Neural crest cell (in vitro differentiated cells): Measurements from ENCODE around the gene PSMF1. TPM values are rescaled to one million over a fixed set of nuclear protein-coding genes. Genes with fewer than 3 reads are reported as not detected.

ENCODE experiments used
- DNase-seq: peaks from one replicate; pipeline ENCODE4 v3.0.0; 2021; ENCODE audit warnings: low read depth, mixed read lengths, low spot score
- H3K27ac Mint-ChIP-seq: one replicate; pipeline ENCODE4 v1.8.0; 2021; ENCODE audit warnings: mild to moderate bottlenecking, mixed read lengths; ENCODE audit not compliant: unreplicated experiment
- H3K27me3 Mint-ChIP-seq: 2 replicates; pipeline ENCODE4 v1.8.0; 2021; ENCODE audit warnings: low read depth, mild to moderate bottlenecking, mixed read lengths
- H3K36me3 Mint-ChIP-seq: 2 replicates; pipeline ENCODE4 v1.8.0; 2021; ENCODE audit warnings: low read depth, mild to moderate bottlenecking, mixed read lengths
- H3K4me1 Mint-ChIP-seq: 2 replicates; pipeline ENCODE4 v1.8.0; 2021; ENCODE audit warnings: mixed read lengths
- H3K4me3 Mint-ChIP-seq: one replicate; pipeline ENCODE4 v1.8.0; 2021; ENCODE audit warnings: mild to moderate bottlenecking, mixed read lengths
- H3K9me3 Mint-ChIP-seq: 2 replicates; pipeline ENCODE4 v1.8.0; 2021; ENCODE audit warnings: mixed read lengths
- total RNA-seq: library from RNA; stranded (reverse); gene quantifications from 2 replicates; pipeline ENCODE4 v1.2.1, GENCODE V29; 2021
- TF ChIP-seq, protein P1 (sequence below): fragments of 200-600 bp; sonication (generic); conservative IDR thresholded peaks from 2 replicates; pipeline ENCODE4 v1.5.0; 2021; ENCODE audit warnings: antibody characterized with exemption, mild to moderate bottlenecking

Gene PSMF1
- total RNA-seq, 1 donor from 2014 or later, result 107 TPM

DNA sequence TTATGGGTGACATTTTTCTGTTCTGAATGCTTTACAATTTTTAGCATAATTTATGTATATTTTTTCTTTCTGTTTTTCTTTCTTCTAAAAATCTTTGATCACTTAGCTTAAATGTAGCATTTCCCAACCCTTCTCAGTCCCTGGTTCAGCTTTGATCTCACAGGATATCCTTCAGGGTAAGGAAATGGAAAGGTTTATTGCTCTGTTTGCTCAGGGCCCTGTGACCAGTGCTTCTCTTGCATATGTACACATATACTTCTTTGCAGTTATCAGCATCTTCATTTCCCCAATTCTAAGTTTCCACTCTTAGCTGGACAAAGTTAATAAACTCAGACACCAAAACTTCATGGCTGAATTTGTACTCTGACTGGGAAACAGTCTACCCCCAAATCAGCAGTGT is 35.8 kb downstream of the PSMF1 start:
- H3K27ac Mint-ChIP-seq, result no peak overlapping the region
- H3K27me3 Mint-ChIP-seq, result no peaks in the 10 kb centered on the region
- DNase-seq, result no peak
- H3K4me3 Mint-ChIP-seq, result no peak overlapping the region
- TF ChIP-seq, protein P1, sequence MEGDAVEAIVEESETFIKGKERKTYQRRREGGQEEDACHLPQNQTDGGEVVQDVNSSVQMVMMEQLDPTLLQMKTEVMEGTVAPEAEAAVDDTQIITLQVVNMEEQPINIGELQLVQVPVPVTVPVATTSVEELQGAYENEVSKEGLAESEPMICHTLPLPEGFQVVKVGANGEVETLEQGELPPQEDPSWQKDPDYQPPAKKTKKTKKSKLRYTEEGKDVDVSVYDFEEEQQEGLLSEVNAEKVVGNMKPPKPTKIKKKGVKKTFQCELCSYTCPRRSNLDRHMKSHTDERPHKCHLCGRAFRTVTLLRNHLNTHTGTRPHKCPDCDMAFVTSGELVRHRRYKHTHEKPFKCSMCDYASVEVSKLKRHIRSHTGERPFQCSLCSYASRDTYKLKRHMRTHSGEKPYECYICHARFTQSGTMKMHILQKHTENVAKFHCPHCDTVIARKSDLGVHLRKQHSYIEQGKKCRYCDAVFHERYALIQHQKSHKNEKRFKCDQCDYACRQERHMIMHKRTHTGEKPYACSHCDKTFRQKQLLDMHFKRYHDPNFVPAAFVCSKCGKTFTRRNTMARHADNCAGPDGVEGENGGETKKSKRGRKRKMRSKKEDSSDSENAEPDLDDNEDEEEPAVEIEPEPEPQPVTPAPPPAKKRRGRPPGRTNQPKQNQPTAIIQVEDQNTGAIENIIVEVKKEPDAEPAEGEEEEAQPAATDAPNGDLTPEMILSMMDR, result no peak
- H3K4me1 Mint-ChIP-seq, result no peaks in the 10 kb centered on the region
- H3K36me3 Mint-ChIP-seq, result peaks cover 16% of the 10 kb centered on the region
- H3K9me3 Mint-ChIP-seq, result no peaks in the 10 kb centered on the region

GRCh38 chr20:1154691-1155090 is 36.3 kb downstream of the PSMF1 start:
- DNase-seq, result no peak
- no peaks in the 10 kb centered on the region for H3K9me3 Mint-ChIP-seq
- no peaks in the 10 kb centered on the region for H3K27me3 Mint-ChIP-seq
- H3K36me3 Mint-ChIP-seq, result peaks cover 16% of the 10 kb centered on the region
- H3K27ac Mint-ChIP-seq, result no peak overlapping the region
- H3K4me1 Mint-ChIP-seq, result no peaks in the 10 kb centered on the region
- H3K4me3 Mint-ChIP-seq, result no peak overlapping the region
- TF ChIP-seq, protein P1, result no peak

- no peak overlapping the region for H3K27ac Mint-ChIP-seq
- no peak for DNase-seq
- no peaks in the 10 kb centered on the region for H3K9me3 Mint-ChIP-seq
- H3K4me1 Mint-ChIP-seq, result no peaks in the 10 kb centered on the region
- H3K27me3 Mint-ChIP-seq, result no peaks in the 10 kb centered on the region
- H3K36me3 Mint-ChIP-seq, result peaks cover 16% of the 10 kb centered on the region
- no peak overlapping the region for H3K4me3 Mint-ChIP-seq
- TF ChIP-seq, protein P1, result no peak
Measured at GRCh38 chr20:1155342-1155741, 36.9 kb downstream of the PSMF1 start.

GRCh38 chr20:1160496-1160895 is 42.1 kb downstream of the PSMF1 start:
- TF ChIP-seq, protein P1, result no peak
- Mint-ChIP-seq H3K36me3 (peaks cover 17% of the 10 kb centered on the region), H3K4me1 (no peaks in the 10 kb centered on the region), H3K4me3 (no peak overlapping the region), H3K27ac (no peak overlapping the region), H3K27me3 (no peaks in the 10 kb centered on the region), H3K9me3 (no peaks in the 10 kb centered on the region)
- DNase-seq, result no peak

GRCh38 chr20:1160991-1161390 is 42.6 kb downstream of the PSMF1 start:
- Mint-ChIP-seq H3K9me3 (no peaks in the 10 kb centered on the region), H3K4me1 (no peaks in the 10 kb centered on the region), H3K27ac (peak overlapping the region; percentile 89), H3K4me3 (no peak overlapping the region), H3K27me3 (no peaks in the 10 kb centered on the region), H3K36me3 (peaks cover 15% of the 10 kb centered on the region)
- TF ChIP-seq, protein P1, result no peak
- no peak for DNase-seq

- DNase-seq, result no peak
- peaks cover 21% of the 10 kb centered on the region for H3K36me3 Mint-ChIP-seq
- no peaks in the 10 kb centered on the region for H3K4me1 Mint-ChIP-seq
- TF ChIP-seq, protein P1, result no peak
- no peak overlapping the region for H3K27ac Mint-ChIP-seq
- no peak overlapping the region for H3K4me3 Mint-ChIP-seq
- no peaks in the 10 kb centered on the region for H3K9me3 Mint-ChIP-seq
- H3K27me3 Mint-ChIP-seq, result no peaks in the 10 kb centered on the region
Measured at GRCh38 chr20:1163105-1163504, 44.7 kb downstream of the PSMF1 start.
